Measurements from ENCODE around the gene CD82.

CD82 gene

DNA sequence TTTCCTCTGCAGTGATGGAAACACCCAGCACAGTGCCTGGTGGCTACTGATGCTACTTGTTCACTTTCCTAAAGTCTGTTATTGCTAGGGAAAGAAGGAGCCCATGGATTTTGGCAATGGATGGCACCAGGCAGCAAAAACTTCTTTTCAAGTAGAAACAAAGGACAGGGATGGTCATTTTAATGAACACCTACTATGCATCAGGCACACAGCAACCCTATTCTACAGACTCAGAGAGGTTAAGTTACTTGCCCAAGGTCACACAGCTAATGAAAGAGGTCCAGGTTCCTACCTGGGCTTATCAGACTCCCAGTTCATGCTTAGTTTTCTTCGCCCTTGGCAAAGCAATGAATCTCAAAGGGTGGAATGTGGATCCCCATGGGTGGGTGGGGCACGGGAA is 36.9 kb upstream of the CD82 start:
- H3K4me3 Mint-ChIP-seq: no peak overlapping the region
- ATAC-seq (ENCODE audit: low read depth) (no peak), DNase-seq (ENCODE audit: low spot score in 2 of 2) (no peak)
- peaks cover 19% of the 10 kb centered on the region for H3K4me1 Mint-ChIP-seq
- H3K27me3 Mint-ChIP-seq: peaks cover 20% of the 10 kb centered on the region
- no peak overlapping the region for H3K27ac Mint-ChIP-seq
- no peaks in the 10 kb centered on the region for H3K9me3 Mint-ChIP-seq
- H3K36me3 Mint-ChIP-seq: no peaks in the 10 kb centered on the region

GRCh38 chr11:44529895-44530412 is 35.5 kb upstream of the CD82 start:
- Mint-ChIP-seq H3K27ac (no peak overlapping the region), H3K9me3 (peaks cover 3% of the 10 kb centered on the region), H3K36me3 (peaks cover 2% of the 10 kb centered on the region), H3K4me1 (peaks cover 20% of the 10 kb centered on the region), H3K4me3 (no peak overlapping the region), H3K27me3 (peaks cover 22% of the 10 kb centered on the region)
- ATAC-seq (ENCODE audit: low read depth) (no peak), DNase-seq (ENCODE audit: low spot score in 2 of 2) (no peak)

- peaks cover 21% of the 10 kb centered on the region for H3K4me1 Mint-ChIP-seq
- H3K36me3 Mint-ChIP-seq: peaks cover 2% of the 10 kb centered on the region
- ATAC-seq (ENCODE audit: low read depth): no peak
- DNase-seq (ENCODE audit: low spot score in 2 of 2): no peak
- H3K9me3 Mint-ChIP-seq: peaks cover 3% of the 10 kb centered on the region
- peaks cover 18% of the 10 kb centered on the region for H3K27me3 Mint-ChIP-seq
- no peak overlapping the region for H3K27ac Mint-ChIP-seq
- no peak overlapping the region for H3K4me3 Mint-ChIP-seq
These were observed 34.9 kb upstream of the CD82 start for GRCh38 chr11:44530413-44531115.

- peaks cover 3% of the 10 kb centered on the region for H3K9me3 Mint-ChIP-seq
- H3K27me3 Mint-ChIP-seq: peaks cover 18% of the 10 kb centered on the region
- no peak for ATAC-seq (ENCODE audit: low read depth)
- H3K4me3 Mint-ChIP-seq: no peak overlapping the region
- DNase-seq (ENCODE audit: low spot score in 2 of 2): no peak
- peaks cover 2% of the 10 kb centered on the region for H3K36me3 Mint-ChIP-seq
- peaks cover 24% of the 10 kb centered on the region for H3K4me1 Mint-ChIP-seq
- no peak overlapping the region for H3K27ac Mint-ChIP-seq
These were observed 34.4 kb upstream of the CD82 start for GRCh38 chr11:44531116-44531504.

DNA sequence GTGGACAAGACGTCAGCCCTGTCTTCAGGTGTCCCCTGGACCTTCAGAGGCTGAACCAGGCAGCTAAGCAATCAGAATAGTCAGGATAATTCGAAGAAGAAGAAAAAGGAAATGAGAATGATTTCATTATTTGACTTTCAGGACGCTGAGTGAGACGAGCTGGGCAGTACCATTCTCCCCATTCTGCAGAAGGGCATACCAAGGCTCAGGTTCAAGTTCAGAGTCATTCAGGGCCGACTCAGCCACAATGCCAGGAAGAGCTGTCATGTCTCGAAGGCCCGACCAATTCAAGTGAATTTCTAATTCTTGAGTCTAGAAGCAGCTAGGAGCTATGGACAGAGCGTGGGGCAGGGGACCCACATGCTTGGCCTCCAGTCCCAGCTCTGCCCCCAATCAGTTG is 33.8 kb upstream of the CD82 start:
- Mint-ChIP-seq H3K27ac (no peak overlapping the region), H3K4me1 (peaks cover 26% of the 10 kb centered on the region), H3K27me3 (peaks cover 22% of the 10 kb centered on the region), H3K36me3 (peaks cover 2% of the 10 kb centered on the region), H3K4me3 (no peak overlapping the region), H3K9me3 (peaks cover 3% of the 10 kb centered on the region)
- DNase-seq (ENCODE audit: low spot score in 2 of 2) (no peak), ATAC-seq (ENCODE audit: low read depth) (no peak)

DNA sequence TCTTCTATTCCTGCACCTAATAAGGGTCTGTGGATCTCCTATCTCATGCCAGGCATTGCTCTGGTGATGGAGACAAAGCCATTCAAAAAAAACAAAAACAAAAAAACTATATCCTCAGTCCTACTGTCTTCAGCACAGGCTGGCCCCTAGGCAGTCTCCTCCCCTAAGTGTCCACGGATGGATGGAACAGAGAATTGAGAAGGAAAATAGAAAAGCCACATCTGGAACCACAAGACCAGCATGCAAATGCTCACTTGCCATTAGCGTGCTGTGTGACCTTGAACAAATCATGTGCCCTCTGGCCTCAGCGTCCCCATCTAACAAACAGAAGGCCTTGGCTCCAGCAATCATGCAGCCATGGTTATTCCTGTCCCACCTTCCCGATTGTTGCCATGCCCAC is 32.7 kb upstream of the CD82 start:
- no peak for DNase-seq (ENCODE audit: low spot score in 2 of 2)
- Mint-ChIP-seq H3K36me3 (peaks cover 2% of the 10 kb centered on the region), H3K27me3 (peaks cover 22% of the 10 kb centered on the region), H3K9me3 (peaks cover 3% of the 10 kb centered on the region), H3K4me3 (no peak overlapping the region), H3K4me1 (peaks cover 26% of the 10 kb centered on the region), H3K27ac (no peak overlapping the region)
- ATAC-seq (ENCODE audit: low read depth): peak; percentile 45

DNA sequence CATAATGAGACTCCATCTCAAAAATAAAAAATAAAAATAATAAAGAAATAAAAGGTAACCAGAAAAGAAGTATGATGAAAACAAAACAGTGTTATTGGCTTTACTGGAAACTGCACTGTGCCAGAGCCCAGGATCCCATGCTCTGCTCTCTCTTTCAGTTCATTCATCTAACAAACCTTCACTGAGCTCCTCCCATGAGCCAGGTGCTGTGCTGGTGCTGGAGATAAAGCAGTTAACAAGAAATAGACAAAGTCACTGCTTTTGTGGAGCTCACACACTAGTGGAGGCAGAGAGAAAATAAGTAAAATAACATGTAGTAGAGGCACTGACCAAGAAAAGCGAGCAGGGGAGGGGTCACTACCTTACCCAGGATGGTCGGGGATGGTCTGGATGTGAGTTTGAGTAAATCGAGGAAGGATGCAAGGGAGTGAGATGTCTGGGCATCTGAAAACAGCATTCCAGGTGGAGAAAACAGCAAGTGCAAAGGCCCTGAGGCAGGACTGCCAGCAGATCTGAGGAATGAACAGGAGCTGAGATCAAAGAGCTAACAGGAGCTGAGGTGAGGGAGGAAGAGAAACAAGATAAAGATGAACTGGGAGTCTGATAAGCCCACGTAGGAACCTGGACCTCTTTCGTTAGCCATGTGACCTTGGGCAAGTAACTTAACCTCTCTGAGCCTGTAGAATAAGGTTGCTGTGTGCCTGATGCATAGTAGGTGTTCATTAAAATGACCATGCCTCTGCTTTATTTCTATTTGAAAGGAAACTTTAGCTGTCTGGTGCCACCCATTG is 31.3 kb upstream of the CD82 start:
- ATAC-seq (ENCODE audit: low read depth) (no peak), DNase-seq (ENCODE audit: low spot score in 2 of 2) (no peak)
- Mint-ChIP-seq H3K4me1 (peaks cover 30% of the 10 kb centered on the region), H3K27ac (no peak overlapping the region), H3K9me3 (peaks cover 3% of the 10 kb centered on the region), H3K27me3 (peaks cover 22% of the 10 kb centered on the region), H3K36me3 (peaks cover 2% of the 10 kb centered on the region), H3K4me3 (no peak overlapping the region)

- Mint-ChIP-seq H3K27me3 (peaks cover 18% of the 10 kb centered on the region), H3K27ac (no peak overlapping the region), H3K4me1 (peaks cover 30% of the 10 kb centered on the region), H3K36me3 (peaks cover 2% of the 10 kb centered on the region), H3K4me3 (no peak overlapping the region), H3K9me3 (peaks cover 3% of the 10 kb centered on the region)
- DNase-seq (ENCODE audit: low spot score in 2 of 2) (no peak), ATAC-seq (ENCODE audit: low read depth) (no peak)
These were observed 30.1 kb upstream of the CD82 start for GRCh38 chr11:44535191-44535980.

- ATAC-seq (ENCODE audit: low read depth): no peak
- Mint-ChIP-seq H3K36me3 (peaks cover 2% of the 10 kb centered on the region), H3K27ac (no peak overlapping the region), H3K4me3 (no peak overlapping the region), H3K9me3 (peaks cover 3% of the 10 kb centered on the region), H3K27me3 (peaks cover 14% of the 10 kb centered on the region), H3K4me1 (peaks cover 21% of the 10 kb centered on the region)
- no peak for DNase-seq (ENCODE audit: low spot score in 2 of 2)
These were observed 28.5 kb upstream of the CD82 start for GRCh38 chr11:44536788-44537516.

GRCh38 chr11:44537679-44538078 is 27.8 kb upstream of the CD82 start:
- Mint-ChIP-seq H3K27ac (no peak overlapping the region), H3K27me3 (peaks cover 14% of the 10 kb centered on the region), H3K9me3 (peaks cover 3% of the 10 kb centered on the region), H3K4me3 (no peak overlapping the region), H3K36me3 (peaks cover 2% of the 10 kb centered on the region), H3K4me1 (peaks cover 14% of the 10 kb centered on the region)
- ATAC-seq (ENCODE audit: low read depth) (no peak), DNase-seq (ENCODE audit: low spot score in 2 of 2) (no peak)

GRCh38 chr11:44538375-44539054 is 26.9 kb upstream of the CD82 start:
- ATAC-seq (ENCODE audit: low read depth) (peak; percentile 84), DNase-seq (ENCODE audit: low spot score in 2 of 2) (peak; percentile 73 to 83)
- Mint-ChIP-seq H3K27ac (no peak overlapping the region), H3K36me3 (peaks cover 2% of the 10 kb centered on the region), H3K27me3 (peaks cover 14% of the 10 kb centered on the region), H3K4me1 (peaks cover 12% of the 10 kb centered on the region), H3K9me3 (peaks cover 3% of the 10 kb centered on the region), H3K4me3 (no peak overlapping the region)

GRCh38 chr11:44539971-44540370 is 25.5 kb upstream of the CD82 start:
- H3K36me3 Mint-ChIP-seq: no peaks in the 10 kb centered on the region

DNA sequence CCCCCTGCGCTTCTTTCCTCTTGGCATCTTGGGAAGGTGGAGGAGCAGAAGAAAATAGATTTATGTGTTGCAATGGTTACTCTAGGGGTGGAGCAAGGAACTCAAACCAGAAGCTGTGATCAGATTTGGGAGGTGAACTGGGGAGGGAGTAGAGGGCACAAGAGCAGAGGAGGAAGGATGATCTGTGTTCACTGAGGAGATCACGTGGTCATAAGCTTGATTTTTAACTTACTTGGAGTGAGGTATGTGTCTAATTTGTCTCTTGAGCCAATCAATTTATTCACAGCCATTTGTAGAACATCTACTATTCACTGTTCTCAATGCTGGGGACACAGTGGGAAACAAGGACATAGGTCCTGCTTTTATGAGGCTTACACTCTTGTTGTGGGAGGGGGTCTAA is 24.8 kb upstream of the CD82 start:
- Mint-ChIP-seq H3K4me3 (no peak overlapping the region), H3K27me3 (peaks cover 6% of the 10 kb centered on the region), H3K27ac (no peak overlapping the region), H3K36me3 (no peaks in the 10 kb centered on the region), H3K9me3 (no peaks in the 10 kb centered on the region), H3K4me1 (peaks cover 8% of the 10 kb centered on the region)
- ATAC-seq (ENCODE audit: low read depth) (no peak), DNase-seq (ENCODE audit: low spot score in 2 of 2) (no peak)

More at GRCh38 chr11:44539971-44540370, 25.5 kb upstream of the CD82 start:
- peaks cover 7% of the 10 kb centered on the region for H3K27me3 Mint-ChIP-seq
- ATAC-seq (ENCODE audit: low read depth) (no peak), DNase-seq (ENCODE audit: low spot score in 2 of 2) (no peak)
- H3K4me1 Mint-ChIP-seq: peaks cover 9% of the 10 kb centered on the region
- no peak overlapping the region for H3K4me3 Mint-ChIP-seq
- H3K27ac Mint-ChIP-seq: no peak overlapping the region
- no peaks in the 10 kb centered on the region for H3K9me3 Mint-ChIP-seq

Data from memory B cell (primary cell).